Measurements from ENCODE around the gene REEP1. TPM values are rescaled to one million over a fixed set of nuclear protein-coding genes. Genes with fewer than 3 reads are reported as not detected.
A peak's percentile ranks its signal among the peaks of the same experiment; 100 is the strongest.
"Not testable (repeated sequence)": the region's sequence is repeated elsewhere in the genome, so short reads cannot be mapped to it uniquely, and the experiment has no call there.

REEP1 gene
- total RNA-seq, 1 donor from 2014 or later = 167 TPM

- Mint-ChIP-seq H3K27me3 (ENCODE audit: unreplicated experiment) (peaks cover 5% of the 10 kb centered on the region), H3K4me1 (ENCODE audit: low read depth, unreplicated experiment) (peaks cover 22% of the 10 kb centered on the region), H3K27ac (ENCODE audit: unreplicated experiment) (peak overlapping the region; percentile 29), H3K9me3 (ENCODE audit: unreplicated experiment) (peaks cover 7% of the 10 kb centered on the region), H3K36me3 (ENCODE audit: unreplicated experiment) (peaks cover 7% of the 10 kb centered on the region), H3K4me3 (ENCODE audit: unreplicated experiment) (no peak overlapping the region)
- no peak for TF ChIP-seq CTCF (IDR thresholded peaks at IDR 0.05; ENCODE audit: partially characterized antibody, unreplicated experiment)
- DNase-seq = no peak
These were observed 10.0 kb upstream of the REEP1 start for GRCh38 chr2:86347401-86347800.

GRCh38 chr2:86345783-86346370 lies 8.5 kb upstream of the REEP1 start:
- not testable (repeated sequence) for H3K9me3 Mint-ChIP-seq (ENCODE audit: unreplicated experiment); H3K27me3 Mint-ChIP-seq (ENCODE audit: unreplicated experiment); DNase-seq
- H3K36me3 Mint-ChIP-seq (ENCODE audit: unreplicated experiment) = peaks cover 17% of the 10 kb centered on the region
- H3K27ac Mint-ChIP-seq (ENCODE audit: unreplicated experiment) = peak overlapping the region; percentile 92
- H3K4me3 Mint-ChIP-seq (ENCODE audit: unreplicated experiment) = peak overlapping the region; percentile 69
- H3K4me1 Mint-ChIP-seq (ENCODE audit: low read depth, unreplicated experiment) = peaks cover 22% of the 10 kb centered on the region

DNA sequence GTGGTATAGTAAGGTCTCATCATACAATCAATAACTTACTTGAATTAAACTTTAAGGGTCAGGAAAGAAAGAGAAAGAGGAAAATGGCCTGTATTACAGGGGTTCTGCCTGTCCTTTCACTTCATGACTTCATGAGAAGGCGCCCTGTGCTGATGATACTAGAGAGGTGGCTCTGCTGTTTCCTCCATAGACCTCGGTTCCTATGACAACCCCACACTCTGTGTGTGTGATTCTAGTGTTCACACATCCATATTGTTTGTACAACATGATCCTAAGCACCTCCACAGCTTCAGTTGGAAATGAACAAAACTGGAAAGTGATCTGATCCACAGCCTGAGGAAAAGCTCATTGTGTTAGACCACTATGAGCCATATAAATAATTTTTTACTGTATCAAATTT lies 7.0 kb upstream of the REEP1 start:
- H3K36me3 Mint-ChIP-seq (ENCODE audit: unreplicated experiment) = peaks cover 17% of the 10 kb centered on the region
- H3K9me3 Mint-ChIP-seq (ENCODE audit: unreplicated experiment) = peaks cover 7% of the 10 kb centered on the region
- peaks cover 22% of the 10 kb centered on the region for H3K4me1 Mint-ChIP-seq (ENCODE audit: low read depth, unreplicated experiment)
- H3K27me3 Mint-ChIP-seq (ENCODE audit: unreplicated experiment) = peaks cover 3% of the 10 kb centered on the region
- H3K27ac Mint-ChIP-seq (ENCODE audit: unreplicated experiment) = peak overlapping the region; percentile 43
- TF ChIP-seq CTCF (IDR thresholded peaks at IDR 0.05; ENCODE audit: partially characterized antibody, unreplicated experiment) = no peak
- no peak overlapping the region for H3K4me3 Mint-ChIP-seq (ENCODE audit: unreplicated experiment)
- DNase-seq = no peak

GRCh38 chr2:86342488-86342887 lies 5.1 kb upstream of the REEP1 start:
- H3K36me3 Mint-ChIP-seq (ENCODE audit: unreplicated experiment) = peaks cover 10% of the 10 kb centered on the region
- H3K4me3 Mint-ChIP-seq (ENCODE audit: unreplicated experiment) = no peak overlapping the region
- peaks cover 20% of the 10 kb centered on the region for H3K4me1 Mint-ChIP-seq (ENCODE audit: low read depth, unreplicated experiment)
- H3K9me3 Mint-ChIP-seq (ENCODE audit: unreplicated experiment) = peaks cover 9% of the 10 kb centered on the region
- H3K27me3 Mint-ChIP-seq (ENCODE audit: unreplicated experiment) = peaks cover 8% of the 10 kb centered on the region
- no peak overlapping the region for H3K27ac Mint-ChIP-seq (ENCODE audit: unreplicated experiment)
- TF ChIP-seq CTCF (IDR thresholded peaks at IDR 0.05; ENCODE audit: partially characterized antibody, unreplicated experiment) = no peak
- DNase-seq = no peak

- Mint-ChIP-seq H3K4me3 (ENCODE audit: unreplicated experiment) (no peak overlapping the region), H3K27ac (ENCODE audit: unreplicated experiment) (no peak overlapping the region), H3K9me3 (ENCODE audit: unreplicated experiment) (peaks cover 10% of the 10 kb centered on the region), H3K4me1 (ENCODE audit: low read depth, unreplicated experiment) (peaks cover 15% of the 10 kb centered on the region), H3K27me3 (ENCODE audit: unreplicated experiment) (peaks cover 8% of the 10 kb centered on the region), H3K36me3 (ENCODE audit: unreplicated experiment) (peaks cover 10% of the 10 kb centered on the region)
- TF ChIP-seq CTCF (IDR thresholded peaks at IDR 0.05; ENCODE audit: partially characterized antibody, unreplicated experiment) = no peak
- DNase-seq = no peak
These were observed 4.0 kb upstream of the REEP1 start for GRCh38 chr2:86341470-86341869.
